GM10248 (cell line): ENCODE measurements around the gene FAM180A.

Experiments
- CTCF ChIA-PET: fragments of 300-600 bp; sonication (Branson Sonifier 250); formaldehyde crosslinking; extraction: SDS; loops from one replicate; lab custom pipeline; 2021; ENCODE audit warnings: antibody characterized with exemption; lab: Yijun Ruan, JAX
- POLR2A ChIA-PET: fragments of 350-650 bp; sonication (Branson Sonifier 250); formaldehyde crosslinking; extraction: SDS; loops from one replicate; lab custom pipeline; 2020; ENCODE audit warnings: antibody characterized with exemption; lab: Yijun Ruan, JAX
- DNase-seq: peaks from one replicate; pipeline ENCODE4 v3.0.0; 2012; ENCODE audit errors: extremely low spot score
- CTCF ChIP-seq: IDR thresholded peaks from 2 replicates; pipeline ENCODE4 v1.5.1; 2012; ENCODE audit warnings: mild to moderate bottlenecking, low read depth; ENCODE audit errors: extremely low read depth, missing control alignments, control extremely low read depth

The FAM180A gene

GRCh38 chr7:135685306-135686084, 63.1 kb downstream of the FAM180A start:
- DNase-seq = no peak
- POLR2A ChIA-PET = no interaction called here
- TF ChIP-seq CTCF = no peak
- CTCF ChIA-PET = interaction anchor here (0.6 to 8.0 kb wide), 2 partner anchors 13 to 23 kb away, joined by 3 to 61 read pairs; partner anchors contain the start of gene STMP1

- POLR2A ChIA-PET = no interaction called here
- CTCF ChIA-PET = interaction anchor here (0.6 to 8.0 kb wide), 2 partner anchors 12 to 22 kb away, joined by 3 to 61 read pairs; partner anchors contain the start of gene STMP1
- no peak for TF ChIP-seq CTCF
- no peak for DNase-seq
Observed at GRCh38 chr7:135684699-135685098, 63.9 kb downstream of the FAM180A start.

- ChIA-PET POLR2A (no interaction called here), CTCF (interaction anchor here (1.0 to 8.0 kb wide), 2 partner anchors 11 to 21 kb away, joined by 5 to 61 read pairs; partner anchors contain the start of gene STMP1)
- no peak for TF ChIP-seq CTCF
- no peak for DNase-seq
Observed at GRCh38 chr7:135684136-135684535, 64.5 kb downstream of the FAM180A start.

GRCh38 chr7:135683609-135684008, 65.0 kb downstream of the FAM180A start:
- CTCF ChIA-PET = interaction anchor here (1.0 to 8.0 kb wide), 3 partner anchors 11 to 21 kb away, joined by 5 to 61 read pairs (median 5); partner anchors contain the start of gene STMP1
- no peak for DNase-seq
- POLR2A ChIA-PET = no interaction called here
- no peak for TF ChIP-seq CTCF

- CTCF ChIA-PET = interaction anchor here (0.6 to 8.0 kb wide), 6 partner anchors 9 to 408 kb away, joined by 3 to 61 read pairs (median 3); partner anchors contain the start of gene STMP1
- no peak for DNase-seq
- POLR2A ChIA-PET = no interaction called here
- no peak for TF ChIP-seq CTCF
Observed at GRCh38 chr7:135682191-135682590, 66.4 kb downstream of the FAM180A start.

- DNase-seq = no peak
- ChIA-PET CTCF (interaction anchor here (0.6 to 8.0 kb wide), 5 partner anchors 9 to 29 kb away, joined by 3 to 61 read pairs (median 3); partner anchors contain the start of gene STMP1), POLR2A (no interaction called here)
- no peak for TF ChIP-seq CTCF
Observed at GRCh38 chr7:135681762-135682161, 66.9 kb downstream of the FAM180A start.
